DOHH2 (cell line): ENCODE data around the gene ITPK1.

Experiments
- CTCF ChIP-seq: fragments of 200-600 bp; sonication (generic); IDR thresholded peaks from one replicate; pipeline ENCODE4 v1.5.1; 2014; ENCODE audit warnings: antibody characterized with exemption, mild to moderate bottlenecking, low read depth, low read length; ENCODE audit not compliant: poor library complexity, severe bottlenecking
- EZH2phosphoT487 ChIP-seq: fragments of 200-600 bp; sonication (generic); IDR thresholded peaks from 2 replicates; pipeline ENCODE4 v1.6.1; 2017; ENCODE audit warnings: borderline replicate concordance, mild to moderate bottlenecking, antibody characterized with exemption, low read length, moderate library complexity, mixed read lengths

GRCh38 chr14:93109572-93110481 is 5.9 kb downstream of the ITPK1 start:
- TF ChIP-seq CTCF: no peak
- TF ChIP-seq EZH2phosphoT487: no peak
